ENCODE measurements around the gene PTK6.

The PTK6 gene

GRCh38 chr20:63518946-63519667, 18.1 kb downstream of the PTK6 start:
- TF ChIP-seq SCRT2 (tag by site-specific recombination; IDR thresholded peaks at IDR 0.05) = no peak
- TF ChIP-seq, protein P1, sequence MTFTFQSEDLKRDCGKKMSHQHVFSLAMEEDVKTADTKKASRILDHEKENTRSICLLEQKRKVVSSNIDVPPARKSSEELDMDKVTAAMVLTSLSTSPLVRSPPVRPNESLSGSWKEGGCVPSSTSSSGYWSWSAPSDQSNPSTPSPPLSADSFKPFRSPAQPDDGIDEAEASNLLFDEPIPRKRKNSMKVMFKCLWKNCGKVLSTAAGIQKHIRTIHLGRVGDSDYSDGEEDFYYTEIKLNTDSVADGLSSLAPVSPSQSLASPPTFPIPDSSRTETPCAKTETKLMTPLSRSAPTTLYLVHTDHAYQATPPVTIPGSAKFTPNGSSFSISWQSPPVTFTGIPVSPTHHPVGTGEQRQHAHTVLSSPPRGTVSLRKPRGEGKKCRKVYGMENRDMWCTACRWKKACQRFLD (tag by site-specific recombination; IDR thresholded peaks at IDR 0.05) = no peak
- TF ChIP-seq, protein P2, sequence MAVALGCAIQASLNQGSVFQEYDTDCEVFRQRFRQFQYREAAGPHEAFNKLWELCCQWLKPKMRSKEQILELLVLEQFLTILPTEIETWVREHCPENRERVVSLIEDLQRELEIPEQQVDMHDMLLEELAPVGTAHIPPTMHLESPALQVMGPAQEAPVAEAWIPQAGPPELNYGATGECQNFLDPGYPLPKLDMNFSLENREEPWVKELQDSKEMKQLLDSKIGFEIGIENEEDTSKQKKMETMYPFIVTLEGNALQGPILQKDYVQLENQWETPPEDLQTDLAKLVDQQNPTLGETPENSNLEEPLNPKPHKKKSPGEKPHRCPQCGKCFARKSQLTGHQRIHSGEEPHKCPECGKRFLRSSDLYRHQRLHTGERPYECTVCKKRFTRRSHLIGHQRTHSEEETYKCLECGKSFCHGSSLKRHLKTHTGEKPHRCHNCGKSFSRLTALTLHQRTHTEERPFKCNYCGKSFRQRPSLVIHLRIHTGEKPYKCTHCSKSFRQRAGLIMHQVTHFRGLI (tag by site-specific recombination; IDR thresholded peaks at IDR 0.05) = peak; percentile 33; the same call in 1 of the 2 replicates
- TF ChIP-seq ZNF626 (tag by site-specific recombination; IDR thresholded peaks at IDR 0.05) = no peak
- TF ChIP-seq ZNF777 (tag by site-specific recombination; IDR thresholded peaks at IDR 0.05; ENCODE audit: borderline replicate concordance) = no peak
- POLR2A ChIA-PET = interaction anchor here (0.6 to 2.4 kb wide), 3 partner anchors 15 to 22 kb away, joined by 3 to 6 read pairs (median 3); no protein-coding TSS in a partner anchor
- peaks cover 0 to 24% of the 10 kb centered on the region in 2 experiments; a peak in 1 of 3 replicates for H3K36me3 ChIP-seq (ENCODE audit: control insufficient read depth in 2 of 2, insufficient read depth in 1 of 2, low read length in 2 of 2)
- no peak overlapping the region for H3K4me3 ChIP-seq (ENCODE audit: low read depth, low read length)
- no peaks in the 10 kb centered on the region for H3K4me1 ChIP-seq (ENCODE audit: control insufficient read depth, insufficient read depth, low read length)
- H3K27ac ChIP-seq (ENCODE audit: extremely low read depth, low read depth, low read length) = no peak overlapping the region
- CTCF ChIA-PET = interaction anchor here (2.8 kb wide), 1 partner anchor 22 kb away, joined by 12 read pairs; no protein-coding TSS in a partner anchor
- H3K9me3 ChIP-seq (ENCODE audit: control insufficient read depth, insufficient read depth, low read depth, low read length) = no peaks in the 10 kb centered on the region

GRCh38 chr20:63518351-63518861, 18.8 kb downstream of the PTK6 start:
- Histone ChIP-seq H3K4me1 (ENCODE audit: control insufficient read depth, insufficient read depth, low read length) (no peaks in the 10 kb centered on the region), H3K36me3 (ENCODE audit: control insufficient read depth in 2 of 2, insufficient read depth in 1 of 2, low read length in 2 of 2) (peaks cover 0 to 20% of the 10 kb centered on the region in 2 experiments; a peak in 1 of 3 replicates), H3K9me3 (ENCODE audit: control insufficient read depth, insufficient read depth, low read depth, low read length) (no peaks in the 10 kb centered on the region), H3K4me3 (ENCODE audit: low read depth, low read length) (no peak overlapping the region), H3K27ac (ENCODE audit: extremely low read depth, low read depth, low read length) (no peak overlapping the region)
- ChIA-PET CTCF (interaction anchor here (2.8 kb wide), 1 partner anchor 22 kb away, joined by 12 read pairs; no protein-coding TSS in a partner anchor), POLR2A (interaction anchor here (0.6 to 1.3 kb wide), 2 partner anchors 18 to 22 kb away, joined by 3 read pairs; no protein-coding TSS in a partner anchor)
- no peak for TF ChIP-seq SP2 (tag by site-specific recombination; IDR thresholded peaks at IDR 0.05)
- no peak for TF ChIP-seq ZNF544 (tag by site-specific recombination; IDR thresholded peaks at IDR 0.05)
- no peak for TF ChIP-seq ZIC2 (tag by site-specific recombination; IDR thresholded peaks at IDR 0.05)
- TF ChIP-seq ZFP69B (tag by site-specific recombination; IDR thresholded peaks at IDR 0.05) = no peak
- TF ChIP-seq YY1 (tag by site-specific recombination; IDR thresholded peaks at IDR 0.05) = no peak
- no peak for TF ChIP-seq SALL2 (tag by site-specific recombination; IDR thresholded peaks at IDR 0.05; ENCODE audit: borderline replicate concordance)
- TF ChIP-seq, protein P3, sequence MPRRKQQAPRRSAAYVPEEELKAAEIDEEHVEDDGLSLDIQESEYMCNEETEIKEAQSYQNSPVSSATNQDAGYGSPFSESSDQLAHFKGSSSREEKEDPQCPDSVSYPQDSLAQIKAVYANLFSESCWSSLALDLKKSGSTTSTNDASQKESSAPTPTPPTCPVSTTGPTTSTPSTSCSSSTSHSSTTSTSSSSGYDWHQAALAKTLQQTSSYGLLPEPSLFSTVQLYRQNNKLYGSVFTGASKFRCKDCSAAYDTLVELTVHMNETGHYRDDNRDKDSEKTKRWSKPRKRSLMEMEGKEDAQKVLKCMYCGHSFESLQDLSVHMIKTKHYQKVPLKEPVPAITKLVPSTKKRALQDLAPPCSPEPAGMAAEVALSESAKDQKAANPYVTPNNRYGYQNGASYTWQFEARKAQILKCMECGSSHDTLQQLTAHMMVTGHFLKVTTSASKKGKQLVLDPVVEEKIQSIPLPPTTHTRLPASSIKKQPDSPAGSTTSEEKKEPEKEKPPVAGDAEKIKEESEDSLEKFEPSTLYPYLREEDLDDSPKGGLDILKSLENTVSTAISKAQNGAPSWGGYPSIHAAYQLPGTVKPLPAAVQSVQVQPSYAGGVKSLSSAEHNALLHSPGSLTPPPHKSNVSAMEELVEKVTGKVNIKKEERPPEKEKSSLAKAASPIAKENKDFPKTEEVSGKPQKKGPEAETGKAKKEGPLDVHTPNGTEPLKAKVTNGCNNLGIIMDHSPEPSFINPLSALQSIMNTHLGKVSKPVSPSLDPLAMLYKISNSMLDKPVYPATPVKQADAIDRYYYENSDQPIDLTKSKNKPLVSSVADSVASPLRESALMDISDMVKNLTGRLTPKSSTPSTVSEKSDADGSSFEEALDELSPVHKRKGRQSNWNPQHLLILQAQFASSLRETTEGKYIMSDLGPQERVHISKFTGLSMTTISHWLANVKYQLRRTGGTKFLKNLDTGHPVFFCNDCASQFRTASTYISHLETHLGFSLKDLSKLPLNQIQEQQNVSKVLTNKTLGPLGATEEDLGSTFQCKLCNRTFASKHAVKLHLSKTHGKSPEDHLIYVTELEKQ (tag by site-specific recombination; IDR thresholded peaks at IDR 0.05; ENCODE audit: borderline replicate concordance) = no peak
- no peak for TF ChIP-seq ZNF26 (tag by site-specific recombination; IDR thresholded peaks at IDR 0.05)
- TF ChIP-seq ZNF394 (tag by site-specific recombination; IDR thresholded peaks at IDR 0.05; ENCODE audit: borderline replicate concordance) = no peak

Data from HEK293 (cell line).